K562 (cell line): ENCODE data around the gene ADCY5. TPM values are rescaled to one million over a fixed set of nuclear protein-coding genes. Genes with fewer than 3 reads are reported as not detected.

Source experiments
- ATF1 ChIP-seq, 2 experiments: fragments of 450-650 bp in 1 of 2; IDR thresholded peaks; 2 replicates each; pipeline ENCODE4 v1.6.1; 2016; ENCODE audit warnings: missing compliant biosample characterization in 1 of 2, missing genetic modification characterization in 1 of 2
- BMI1 ChIP-seq: fragments of 150-350 bp; IDR thresholded peaks from 2 replicates; pipeline ENCODE4 v1.6.1; 2014; ENCODE audit warnings: low read length
- BRD4 ChIP-seq: fragments of 200-600 bp; sonication (generic); IDR thresholded peaks from 2 replicates; pipeline ENCODE4 v1.6.1; 2017; ENCODE audit warnings: inconsistent platforms
- FOXK1 ChIP-seq: sonication (generic); formaldehyde crosslinking; IDR thresholded peaks from 2 replicates; pipeline ENCODE4 v1.8.0; 2022; ENCODE audit warnings: missing genetic modification reagents, mild to moderate bottlenecking, borderline replicate concordance
- HLTF ChIP-seq: fragments of 450-650 bp; IDR thresholded peaks from 2 replicates; pipeline ENCODE4 v1.6.1; 2016
- NR2C2 ChIP-seq, 2 experiments: fragments of 200-800 bp in 1 of 2; sonication (Bioruptor generic) in 1 of 2; sonication (generic) in 1 of 2; formaldehyde crosslinking in 1 of 2; IDR thresholded peaks; 2 replicates each; pipeline versions ENCODE4 v1.6.1 to v1.8.0; 2016 to 2022; ENCODE audit warnings: mild to moderate bottlenecking in 1 of 2, missing compliant biosample characterization in 1 of 2, missing genetic modification characterization in 1 of 2, missing genetic modification reagents in 1 of 2
- ZNF584 ChIP-seq: fragments of 200-800 bp; sonication (Bioruptor generic); IDR thresholded peaks from 2 replicates; pipeline ENCODE4 v1.6.1; 2016; ENCODE audit warnings: low read depth, mild to moderate bottlenecking, missing genetic modification characterization, missing compliant biosample characterization
- polyA plus RNA-seq, 8 experiments: library from polyadenylated mRNA; depleted of rRNA in 4 of 8; stranded (reverse) in 5 of 8; unstranded in 3 of 8; fragments of >200 nt; fragmentation: Nextera tagmentation in 2 of 8; fragmentation: Illumina TruSeq in 1 of 8; extraction: Ambion mirVana in 2 of 8; extraction: Trizol in 1 of 8; gene quantifications; 2 replicates each; pipeline versions ENCODE4 v1.2.1 to v1.2.3, GENCODE V29; 2011 to 2014; ENCODE audit warnings: inconsistent platforms in 1 of 8, missing spikeins in 1 of 8
- total RNA-seq, 7 experiments: library from RNA; depleted of rRNA in 6 of 7; stranded (reverse); fragments of >200 nt in 6 of 7; fragmentation: Illumina TruSeq in 2 of 7; extraction: Trizol in 2 of 7; gene quantifications; 2 replicates each; pipeline versions ENCODE4 v1.2.1 to v1.2.3, GENCODE V29; 2011 to 2021; ENCODE audit warnings: low replicate concordance in 1 of 7
- TF ChIP-seq, protein P1 (sequence below): fragments of 250-450 bp; sonication (Bioruptor Pico); IDR thresholded peaks from 2 replicates; pipeline ENCODE4 v1.4.0; 2020
- TF ChIP-seq, protein P2 (sequence below): fragments of 250-450 bp; sonication (Bioruptor Pico); IDR thresholded peaks from 2 replicates; pipeline ENCODE4 v1.8.0; 2022; ENCODE audit warnings: moderate library complexity, mild to moderate bottlenecking, inconsistent platforms
- TF ChIP-seq, protein P3 (sequence below), 2 experiments: IDR thresholded peaks in 1 of 2; conservative IDR thresholded peaks in 1 of 2; 2 replicates each; pipeline ENCODE4 v1.6.1; 2016; ENCODE audit warnings: low read depth in 2 of 2, mild to moderate bottlenecking in 1 of 2, missing compliant biosample characterization in 1 of 2, missing genetic modification characterization in 1 of 2, moderate library complexity in 1 of 2
- TF ChIP-seq, protein P4 (sequence below): fragments of 450-650 bp; IDR thresholded peaks from 2 replicates; pipeline ENCODE4 v1.6.1; 2017; ENCODE audit warnings: antibody characterized with exemption, mild to moderate bottlenecking

The ADCY5 gene
- total and polyA plus RNA-seq, 9 of the 15 experiments (the other 6 are each of a cell fraction or from before 2014, with no cell fraction given): under 0.01 TPM; not detected in 8

DNA sequence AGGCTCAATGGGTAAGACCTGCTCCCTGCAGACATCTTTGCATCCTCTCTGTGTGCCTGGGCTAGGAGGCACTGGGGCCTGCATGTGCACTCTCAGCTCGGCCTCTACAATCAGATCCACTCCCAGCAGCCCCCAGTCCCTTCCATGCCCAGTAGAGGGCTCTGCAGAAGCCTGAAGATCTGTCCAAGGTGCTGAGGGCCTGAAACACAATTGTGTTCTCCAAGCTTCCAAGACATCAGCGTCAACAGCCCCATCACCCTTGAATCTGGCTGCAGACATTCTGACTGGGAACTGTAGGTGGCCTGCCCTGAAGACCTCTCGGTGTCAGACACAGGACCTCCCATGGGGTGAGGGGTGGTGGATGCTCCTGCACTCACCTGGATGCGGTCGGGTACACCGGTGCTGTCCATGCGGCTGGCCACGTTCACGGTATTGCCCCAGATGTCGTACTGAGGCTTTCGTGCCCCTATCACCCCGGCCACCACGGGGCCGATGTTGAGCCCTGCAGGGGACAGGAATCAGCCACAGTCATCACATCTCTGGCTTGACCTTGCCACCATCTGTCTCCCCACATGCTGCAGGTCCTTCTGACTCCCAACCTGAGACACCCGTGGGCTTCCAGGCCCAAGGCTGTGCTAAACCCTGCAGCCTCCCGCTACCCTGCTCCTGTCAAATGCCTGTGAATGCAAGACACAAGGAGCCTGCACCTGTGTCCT, 162.4 kb downstream of the ADCY5 start (continued):
- TF ChIP-seq, protein P1, sequence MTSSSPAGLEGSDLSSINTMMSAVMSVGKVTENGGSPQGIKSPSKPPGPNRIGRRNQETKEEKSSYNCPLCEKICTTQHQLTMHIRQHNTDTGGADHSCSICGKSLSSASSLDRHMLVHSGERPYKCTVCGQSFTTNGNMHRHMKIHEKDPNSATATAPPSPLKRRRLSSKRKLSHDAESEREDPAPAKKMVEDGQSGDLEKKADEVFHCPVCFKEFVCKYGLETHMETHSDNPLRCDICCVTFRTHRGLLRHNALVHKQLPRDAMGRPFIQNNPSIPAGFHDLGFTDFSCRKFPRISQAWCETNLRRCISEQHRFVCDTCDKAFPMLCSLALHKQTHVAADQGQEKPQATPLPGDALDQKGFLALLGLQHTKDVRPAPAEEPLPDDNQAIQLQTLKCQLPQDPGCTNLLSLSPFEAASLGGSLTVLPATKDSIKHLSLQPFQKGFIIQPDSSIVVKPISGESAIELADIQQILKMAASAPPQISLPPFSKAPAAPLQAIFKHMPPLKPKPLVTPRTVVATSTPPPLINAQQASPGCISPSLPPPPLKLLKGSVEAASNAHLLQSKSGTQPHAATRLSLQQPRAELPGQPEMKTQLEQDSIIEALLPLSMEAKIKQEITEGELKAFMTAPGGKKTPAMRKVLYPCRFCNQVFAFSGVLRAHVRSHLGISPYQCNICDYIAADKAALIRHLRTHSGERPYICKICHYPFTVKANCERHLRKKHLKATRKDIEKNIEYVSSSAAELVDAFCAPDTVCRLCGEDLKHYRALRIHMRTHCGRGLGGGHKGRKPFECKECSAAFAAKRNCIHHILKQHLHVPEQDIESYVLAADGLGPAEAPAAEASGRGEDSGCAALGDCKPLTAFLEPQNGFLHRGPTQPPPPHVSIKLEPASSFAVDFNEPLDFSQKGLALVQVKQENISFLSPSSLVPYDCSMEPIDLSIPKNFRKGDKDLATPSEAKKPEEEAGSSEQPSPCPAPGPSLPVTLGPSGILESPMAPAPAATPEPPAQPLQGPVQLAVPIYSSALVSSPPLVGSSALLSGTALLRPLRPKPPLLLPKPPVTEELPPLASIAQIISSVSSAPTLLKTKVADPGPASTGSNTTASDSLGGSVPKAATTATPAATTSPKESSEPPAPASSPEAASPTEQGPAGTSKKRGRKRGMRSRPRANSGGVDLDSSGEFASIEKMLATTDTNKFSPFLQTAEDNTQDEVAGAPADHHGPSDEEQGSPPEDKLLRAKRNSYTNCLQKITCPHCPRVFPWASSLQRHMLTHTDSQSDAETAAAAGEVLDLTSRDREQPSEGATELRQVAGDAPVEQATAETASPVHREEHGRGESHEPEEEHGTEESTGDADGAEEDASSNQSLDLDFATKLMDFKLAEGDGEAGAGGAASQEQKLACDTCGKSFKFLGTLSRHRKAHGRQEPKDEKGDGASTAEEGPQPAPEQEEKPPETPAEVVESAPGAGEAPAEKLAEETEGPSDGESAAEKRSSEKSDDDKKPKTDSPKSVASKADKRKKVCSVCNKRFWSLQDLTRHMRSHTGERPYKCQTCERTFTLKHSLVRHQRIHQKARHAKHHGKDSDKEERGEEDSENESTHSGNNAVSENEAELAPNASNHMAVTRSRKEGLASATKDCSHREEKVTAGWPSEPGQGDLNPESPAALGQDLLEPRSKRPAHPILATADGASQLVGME: no peak
- TF ChIP-seq FOXK1 (peak; percentile 82; the same call in 1 of the 2 replicates), HLTF (no peak), BRD4 (no peak), BMI1 (no peak), ATF1 (CRISPR knock-in tag; IDR thresholded peaks at IDR 0.05) (no peak), ATF1 (tag; IDR thresholded peaks at IDR 0.05) (no peak), ZNF584 (CRISPR knock-in tag) (0 out of 2 replicates have a peak, but pooled peaks have one; percentile 49), NR2C2 (CRISPR knock-in tag; IDR thresholded peaks at IDR 0.05) (0 out of 2 replicates have a peak, but pooled peaks have one; percentile 34), NR2C2 (tag; IDR thresholded peaks at IDR 0.05) (no peak)
- TF ChIP-seq, protein P2, sequence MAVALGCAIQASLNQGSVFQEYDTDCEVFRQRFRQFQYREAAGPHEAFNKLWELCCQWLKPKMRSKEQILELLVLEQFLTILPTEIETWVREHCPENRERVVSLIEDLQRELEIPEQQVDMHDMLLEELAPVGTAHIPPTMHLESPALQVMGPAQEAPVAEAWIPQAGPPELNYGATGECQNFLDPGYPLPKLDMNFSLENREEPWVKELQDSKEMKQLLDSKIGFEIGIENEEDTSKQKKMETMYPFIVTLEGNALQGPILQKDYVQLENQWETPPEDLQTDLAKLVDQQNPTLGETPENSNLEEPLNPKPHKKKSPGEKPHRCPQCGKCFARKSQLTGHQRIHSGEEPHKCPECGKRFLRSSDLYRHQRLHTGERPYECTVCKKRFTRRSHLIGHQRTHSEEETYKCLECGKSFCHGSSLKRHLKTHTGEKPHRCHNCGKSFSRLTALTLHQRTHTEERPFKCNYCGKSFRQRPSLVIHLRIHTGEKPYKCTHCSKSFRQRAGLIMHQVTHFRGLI (CRISPR knock-in tag): no peak
- TF ChIP-seq, protein P3, sequence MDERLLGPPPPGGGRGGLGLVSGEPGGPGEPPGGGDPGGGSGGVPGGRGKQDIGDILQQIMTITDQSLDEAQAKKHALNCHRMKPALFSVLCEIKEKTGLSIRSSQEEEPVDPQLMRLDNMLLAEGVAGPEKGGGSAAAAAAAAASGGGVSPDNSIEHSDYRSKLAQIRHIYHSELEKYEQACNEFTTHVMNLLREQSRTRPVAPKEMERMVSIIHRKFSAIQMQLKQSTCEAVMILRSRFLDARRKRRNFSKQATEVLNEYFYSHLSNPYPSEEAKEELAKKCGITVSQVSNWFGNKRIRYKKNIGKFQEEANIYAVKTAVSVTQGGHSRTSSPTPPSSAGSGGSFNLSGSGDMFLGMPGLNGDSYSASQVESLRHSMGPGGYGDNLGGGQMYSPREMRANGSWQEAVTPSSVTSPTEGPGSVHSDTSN (CRISPR knock-in tag; IDR thresholded peaks at IDR 0.05; ENCODE audit: low read depth): no peak
- TF ChIP-seq, protein P3 (tag; conservative IDR thresholded peaks at IDR 0.05; ENCODE audit: low read depth): no peak
- TF ChIP-seq, protein P4, sequence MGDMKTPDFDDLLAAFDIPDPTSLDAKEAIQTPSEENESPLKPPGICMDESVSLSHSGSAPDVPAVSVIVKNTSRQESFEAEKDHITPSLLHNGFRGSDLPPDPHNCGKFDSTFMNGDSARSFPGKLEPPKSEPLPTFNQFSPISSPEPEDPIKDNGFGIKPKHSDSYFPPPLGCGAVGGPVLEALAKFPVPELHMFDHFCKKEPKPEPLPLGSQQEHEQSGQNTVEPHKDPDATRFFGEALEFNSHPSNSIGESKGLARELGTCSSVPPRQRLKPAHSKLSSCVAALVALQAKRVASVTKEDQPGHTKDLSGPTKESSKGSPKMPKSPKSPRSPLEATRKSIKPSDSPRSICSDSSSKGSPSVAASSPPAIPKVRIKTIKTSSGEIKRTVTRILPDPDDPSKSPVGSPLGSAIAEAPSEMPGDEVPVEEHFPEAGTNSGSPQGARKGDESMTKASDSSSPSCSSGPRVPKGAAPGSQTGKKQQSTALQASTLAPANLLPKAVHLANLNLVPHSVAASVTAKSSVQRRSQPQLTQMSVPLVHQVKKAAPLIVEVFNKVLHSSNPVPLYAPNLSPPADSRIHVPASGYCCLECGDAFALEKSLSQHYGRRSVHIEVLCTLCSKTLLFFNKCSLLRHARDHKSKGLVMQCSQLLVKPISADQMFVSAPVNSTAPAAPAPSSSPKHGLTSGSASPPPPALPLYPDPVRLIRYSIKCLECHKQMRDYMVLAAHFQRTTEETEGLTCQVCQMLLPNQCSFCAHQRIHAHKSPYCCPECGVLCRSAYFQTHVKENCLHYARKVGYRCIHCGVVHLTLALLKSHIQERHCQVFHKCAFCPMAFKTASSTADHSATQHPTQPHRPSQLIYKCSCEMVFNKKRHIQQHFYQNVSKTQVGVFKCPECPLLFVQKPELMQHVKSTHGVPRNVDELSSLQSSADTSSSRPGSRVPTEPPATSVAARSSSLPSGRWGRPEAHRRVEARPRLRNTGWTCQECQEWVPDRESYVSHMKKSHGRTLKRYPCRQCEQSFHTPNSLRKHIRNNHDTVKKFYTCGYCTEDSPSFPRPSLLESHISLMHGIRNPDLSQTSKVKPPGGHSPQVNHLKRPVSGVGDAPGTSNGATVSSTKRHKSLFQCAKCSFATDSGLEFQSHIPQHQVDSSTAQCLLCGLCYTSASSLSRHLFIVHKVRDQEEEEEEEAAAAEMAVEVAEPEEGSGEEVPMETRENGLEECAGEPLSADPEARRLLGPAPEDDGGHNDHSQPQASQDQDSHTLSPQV: no peak
